HG03575 (cell line): ENCODE data around the gene MICALL2.

Source experiments
- ATAC-seq: cut with Tn5 transposase; IDR thresholded peaks from one replicate; pipeline ENCODE4 v1.9.1; 2021; ENCODE audit not compliant: unreplicated experiment, insufficient number of reproducible peaks, low FRiP score; ENCODE audit errors: extremely low read depth

The MICALL2 gene

GRCh38 chr7:1458683-1459511 lies at the start of gene MICALL2:
Gene MICALL2, minus strand, starts transcription at chr7:1459470. Its CDS starts 144 bp downstream, at chr7:1459326.
- ATAC-seq = no peak

- no peak for ATAC-seq
Measured at GRCh38 chr7:1508277-1508758, 49.0 kb upstream of the MICALL2 start.

- no peak for ATAC-seq
Measured at GRCh38 chr7:1505731-1506550, 46.7 kb upstream of the MICALL2 start.

- ATAC-seq = no peak
Measured at GRCh38 chr7:1503816-1504775, 44.8 kb upstream of the MICALL2 start, which contains the start of gene INTS1. Gene INTS1, minus strand, starts transcription at chr7:1504389. Its CDS starts 429 bp downstream, at chr7:1503960.

- no peak for ATAC-seq
Measured at GRCh38 chr7:1503390-1503789, 44.1 kb upstream of the MICALL2 start.

- ATAC-seq = no peak
Measured at GRCh38 chr7:1502845-1503244, 43.6 kb upstream of the MICALL2 start.

- ATAC-seq = no peak
Measured at GRCh38 chr7:1501487-1502270, 42.4 kb upstream of the MICALL2 start.

GRCh38 chr7:1500064-1500807 lies 41.0 kb upstream of the MICALL2 start:
- ATAC-seq = no peak

- ATAC-seq = no peak
Measured at GRCh38 chr7:1499367-1500029, 40.2 kb upstream of the MICALL2 start.

GRCh38 chr7:1498370-1499305 lies 39.4 kb upstream of the MICALL2 start:
- ATAC-seq = no peak

- ATAC-seq = no peak
Measured at GRCh38 chr7:1497293-1497927, 38.1 kb upstream of the MICALL2 start.

- no peak for ATAC-seq
Measured at GRCh38 chr7:1496531-1497292, 37.4 kb upstream of the MICALL2 start.

GRCh38 chr7:1495564-1496242 lies 36.4 kb upstream of the MICALL2 start:
- no peak for ATAC-seq

GRCh38 chr7:1494866-1495563 lies 35.7 kb upstream of the MICALL2 start:
- no peak for ATAC-seq
